SKM-1 treated with dmso at 0.1 percent for 144 hours (cell line): Measurements from ENCODE around the gene SHANK1.
A peak's percentile ranks its signal among the peaks of the same experiment; 100 is the strongest.

ENCODE experiments used
- DNase-seq: peaks from one replicate; lab custom pipeline; 2025; ENCODE audit not compliant: unreplicated experiment; lab: John Stamatoyannopoulos, UW

Gene SHANK1

GRCh38 chr19:50662651-50663481 is 56.7 kb downstream of the SHANK1 start:
- DNase-seq: no peak

GRCh38 chr19:50661766-50662650 is 57.6 kb downstream of the SHANK1 start:
- DNase-seq: no peak

- no peak for DNase-seq
Observed at GRCh38 chr19:50661023-50661422, 58.6 kb downstream of the SHANK1 start.

- DNase-seq: no peak
Observed at GRCh38 chr19:50660088-50660366, 59.6 kb downstream of the SHANK1 start.

GRCh38 chr19:50659318-50660087 is 60.1 kb downstream of the SHANK1 start:
- no peak for DNase-seq

- peak; percentile 48 for DNase-seq
Observed at GRCh38 chr19:50658441-50659317, 60.9 kb downstream of the SHANK1 start.

- DNase-seq: peak; percentile 90
Observed at GRCh38 chr19:50657712-50658440, 61.7 kb downstream of the SHANK1 start.

GRCh38 chr19:50657222-50657669 is 62.4 kb downstream of the SHANK1 start:
- DNase-seq: no peak

- no peak for DNase-seq
Observed at GRCh38 chr19:50654882-50655281, 64.7 kb downstream of the SHANK1 start.

GRCh38 chr19:50652722-50653121 is 66.9 kb downstream of the SHANK1 start:
- DNase-seq: no peak

GRCh38 chr19:50651174-50651573 is 68.4 kb downstream of the SHANK1 start:
- no peak for DNase-seq

- no peak for DNase-seq
Observed at GRCh38 chr19:50649433-50650391, 69.9 kb downstream of the SHANK1 start, which contains the start of gene C19orf81. Gene C19orf81 (plus strand): TSS chr19:50649445. CDS start chr19:50649445, 0 bp downstream.

- no peak for DNase-seq
Observed at GRCh38 chr19:50648659-50649058, 70.9 kb downstream of the SHANK1 start.

GRCh38 chr19:50647879-50648615 is 71.6 kb downstream of the SHANK1 start:
- no peak for DNase-seq

- DNase-seq: no peak
Observed at GRCh38 chr19:50646074-50646807, 73.4 kb downstream of the SHANK1 start.

- DNase-seq: no peak
Observed at GRCh38 chr19:50645107-50645506, 74.5 kb downstream of the SHANK1 start.

GRCh38 chr19:50644315-50644915 is 75.2 kb downstream of the SHANK1 start:
- no peak for DNase-seq
